Activated CD8-positive, alpha-beta T cell treated with anti-CD3 and anti-CD28 coated beads, Interleukin-2, amount 10 ng/mL, durations not matched to agents 7 days and 5 days (primary cell): Measurements from ENCODE around the gene HSD17B7. TPM values are rescaled to one million over a fixed set of nuclear protein-coding genes. Genes with fewer than 3 reads are reported as not detected.
A peak's percentile ranks its signal among the peaks of the same experiment; 100 is the strongest.
"Not testable (repeated sequence)": the region's sequence is repeated elsewhere in the genome, so short reads cannot be mapped to it uniquely, and the experiment has no call there.

Experiments
- ATAC-seq: fragments of 150-1000 bp; cut with Tn5 transposase; one replicate; pipeline ENCODE4 v1.10.0; 2021; ENCODE audit warnings: moderate library complexity
- CTCF ChIA-PET: fragments of 350-600 bp; sonication (Branson Sonifier 250); formaldehyde crosslinking; loops from one replicate; lab custom pipeline; 2021; ENCODE audit warnings: antibody characterized with exemption; lab: Charles Lee
- POLR2A ChIA-PET: fragments of 350-600 bp; sonication (Branson Sonifier 250); formaldehyde crosslinking; loops from one replicate; lab custom pipeline; 2021; ENCODE audit warnings: antibody characterized with exemption; lab: Charles Lee
- DNase-seq: peaks from one replicate; pipeline ENCODE4 v3.0.0-alpha.2; 2020
- H3K27ac Mint-ChIP-seq: one replicate; pipeline ENCODE4 v1.8.0; 2021; ENCODE audit warnings: mild to moderate bottlenecking, mixed read lengths
- H3K27me3 Mint-ChIP-seq: one replicate; pipeline ENCODE4 v1.8.0; 2021; ENCODE audit warnings: low read depth, mixed read lengths
- H3K36me3 Mint-ChIP-seq: one replicate; pipeline ENCODE4 v1.8.0; 2021; ENCODE audit warnings: low read depth, mixed read lengths
- H3K4me1 Mint-ChIP-seq: one replicate; pipeline ENCODE4 v1.8.0; 2021; ENCODE audit warnings: low read depth, mixed read lengths
- H3K4me3 Mint-ChIP-seq: one replicate; pipeline ENCODE4 v1.8.0; 2021; ENCODE audit warnings: mild to moderate bottlenecking, mixed read lengths
- H3K9me3 Mint-ChIP-seq: one replicate; pipeline ENCODE4 v1.8.0; 2022; ENCODE audit warnings: mixed read lengths; ENCODE audit not compliant: insufficient read depth
- total RNA-seq, 2 experiments: library from RNA; stranded (reverse); gene quantifications; one replicate each; pipeline ENCODE4 v1.2.3, GENCODE V29; 2021

Gene HSD17B7
- total RNA-seq, 2 experiments from 2014 or later = 22.9 to 23.7 TPM

DNA sequence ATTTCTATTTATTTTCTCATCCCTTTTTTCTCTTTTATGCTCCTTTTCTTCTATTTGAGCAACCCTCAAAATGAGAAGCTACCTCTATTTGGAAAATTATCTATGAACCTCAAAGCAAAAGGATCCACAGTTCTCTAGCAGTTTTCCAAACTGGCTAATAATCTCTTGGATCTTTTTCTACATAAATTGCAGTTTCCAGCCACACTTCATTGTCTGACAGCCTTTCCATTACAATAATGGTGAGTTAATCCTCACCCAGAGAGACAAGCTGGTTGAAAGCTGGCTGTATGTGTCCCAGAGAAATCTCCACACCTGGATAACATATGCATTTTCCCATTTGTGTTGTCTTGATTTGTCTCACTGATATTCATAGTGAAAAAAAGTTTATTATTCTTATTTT, 16.5 kb upstream of the HSD17B7 start:
- CTCF ChIA-PET = no interaction called here
- no peak overlapping the region for H3K4me3 Mint-ChIP-seq
- no peak overlapping the region for H3K27ac Mint-ChIP-seq
- DNase-seq (no peak), ATAC-seq (no peak)
- H3K27me3 Mint-ChIP-seq = peaks cover 14% of the 10 kb centered on the region
- H3K4me1 Mint-ChIP-seq = no peaks in the 10 kb centered on the region
- POLR2A ChIA-PET = no interaction called here
- H3K36me3 Mint-ChIP-seq = no peaks in the 10 kb centered on the region
- no peaks in the 10 kb centered on the region for H3K9me3 Mint-ChIP-seq

DNA sequence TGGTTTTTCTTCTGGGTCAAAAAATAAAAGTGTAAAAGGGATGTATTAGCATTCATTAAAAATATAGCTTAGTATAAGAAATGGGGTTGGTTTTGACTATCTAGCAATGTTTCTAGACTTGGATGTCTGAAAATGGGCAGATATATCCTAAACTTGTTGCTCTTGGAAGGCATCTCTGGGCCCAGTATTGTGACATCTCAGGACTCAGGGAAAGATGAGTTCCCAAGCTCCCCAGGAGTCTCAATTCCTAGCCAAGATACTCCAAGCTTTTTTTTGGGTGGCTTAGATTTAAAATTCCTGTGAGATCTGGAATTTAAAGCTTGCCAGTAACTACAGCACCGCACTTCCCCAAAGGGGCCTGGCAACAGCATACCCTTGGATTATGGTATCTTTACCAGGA, 11.5 kb upstream of the HSD17B7 start:
- ChIA-PET POLR2A (interaction anchor here (0.7 kb wide), 1 partner anchor 41 kb away, joined by 3 read pairs; no protein-coding TSS in a partner anchor), CTCF (interaction anchor here (1.1 kb wide), 1 partner anchor 69 kb away, joined by 3 read pairs; no protein-coding TSS in a partner anchor)
- Mint-ChIP-seq H3K4me1 (no peaks in the 10 kb centered on the region), H3K27me3 (peaks cover 32% of the 10 kb centered on the region), H3K9me3 (no peaks in the 10 kb centered on the region), H3K36me3 (no peaks in the 10 kb centered on the region), H3K4me3 (no peak overlapping the region), H3K27ac (no peak overlapping the region)
- DNase-seq (no peak), ATAC-seq (no peak)

DNA sequence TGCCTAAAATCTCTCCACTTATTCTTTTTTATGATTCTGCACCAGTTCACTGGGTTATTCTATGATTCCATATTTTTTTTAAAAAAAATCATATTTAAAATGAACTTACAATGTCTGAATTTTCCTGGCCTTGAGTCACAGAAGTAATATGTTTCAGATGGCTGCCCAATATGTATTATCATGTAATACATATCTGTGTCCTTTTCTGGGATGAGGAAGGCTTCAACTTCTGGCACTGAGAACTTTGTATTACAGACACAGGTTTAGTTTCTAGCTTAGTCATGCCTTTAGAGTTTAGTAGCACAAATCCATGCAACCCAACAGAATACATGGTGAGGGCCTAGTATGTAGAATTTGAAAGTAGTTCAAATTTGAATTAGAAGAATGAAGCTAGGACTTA, 7.8 kb upstream of the HSD17B7 start:
- ATAC-seq (no peak), DNase-seq (no peak)
- ChIA-PET CTCF (no interaction called here), POLR2A (no interaction called here)
- Mint-ChIP-seq H3K9me3 (no peaks in the 10 kb centered on the region), H3K27ac (no peak overlapping the region), H3K27me3 (peaks cover 28% of the 10 kb centered on the region), H3K4me1 (no peaks in the 10 kb centered on the region), H3K4me3 (no peak overlapping the region), H3K36me3 (no peaks in the 10 kb centered on the region)

DNA sequence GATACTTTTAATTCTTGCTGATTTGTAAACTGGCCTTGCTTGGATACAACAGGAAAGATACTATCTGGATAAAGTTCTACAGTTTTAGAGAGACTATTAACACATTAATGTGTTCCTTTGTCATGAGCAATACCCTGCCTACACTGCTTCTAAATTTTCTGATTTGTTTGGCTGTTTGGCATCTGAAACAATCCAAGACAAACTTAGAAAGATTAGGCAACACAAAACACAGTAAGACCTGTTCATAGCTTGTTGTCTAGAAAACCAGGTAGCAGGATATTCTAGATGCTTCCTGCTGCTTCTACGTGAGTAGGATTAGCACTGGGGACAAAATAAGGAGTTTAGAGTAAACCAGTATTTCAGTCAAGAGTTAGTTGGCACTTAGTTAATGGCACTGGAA, 5.6 kb upstream of the HSD17B7 start:
- DNase-seq, H3K4me3 Mint-ChIP-seq, ATAC-seq, POLR2A ChIA-PET, H3K9me3 Mint-ChIP-seq, H3K4me1 Mint-ChIP-seq, H3K27ac Mint-ChIP-seq, H3K36me3 Mint-ChIP-seq, CTCF ChIA-PET: not testable (repeated sequence)
- peaks cover 24% of the 10 kb centered on the region for H3K27me3 Mint-ChIP-seq

DNA sequence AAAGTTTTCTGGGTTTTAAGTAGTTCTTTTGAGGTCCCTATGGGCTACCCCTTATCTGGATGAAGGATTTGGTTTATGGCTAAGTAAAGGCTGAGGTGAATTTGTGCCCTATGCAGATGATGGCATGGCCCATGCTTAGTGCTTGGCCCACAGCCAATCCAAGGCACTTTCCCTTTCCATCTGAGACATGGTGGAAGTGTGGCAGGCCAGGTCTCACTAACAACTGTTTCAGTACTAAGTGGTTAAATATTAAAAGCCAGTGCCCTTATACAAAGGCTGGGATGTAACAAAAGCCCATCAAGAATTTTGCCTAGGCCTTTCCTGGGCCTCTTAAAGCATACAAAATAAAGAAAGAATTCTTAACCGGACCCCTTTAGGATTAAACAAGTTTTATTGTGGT, 1.7 kb upstream of the HSD17B7 start:
- H3K4me1 Mint-ChIP-seq = peaks cover 14% of the 10 kb centered on the region
- CTCF ChIA-PET, DNase-seq, POLR2A ChIA-PET, H3K9me3 Mint-ChIP-seq, H3K4me3 Mint-ChIP-seq, H3K27me3 Mint-ChIP-seq, ATAC-seq, H3K36me3 Mint-ChIP-seq, H3K27ac Mint-ChIP-seq: not testable (repeated sequence)

DNA sequence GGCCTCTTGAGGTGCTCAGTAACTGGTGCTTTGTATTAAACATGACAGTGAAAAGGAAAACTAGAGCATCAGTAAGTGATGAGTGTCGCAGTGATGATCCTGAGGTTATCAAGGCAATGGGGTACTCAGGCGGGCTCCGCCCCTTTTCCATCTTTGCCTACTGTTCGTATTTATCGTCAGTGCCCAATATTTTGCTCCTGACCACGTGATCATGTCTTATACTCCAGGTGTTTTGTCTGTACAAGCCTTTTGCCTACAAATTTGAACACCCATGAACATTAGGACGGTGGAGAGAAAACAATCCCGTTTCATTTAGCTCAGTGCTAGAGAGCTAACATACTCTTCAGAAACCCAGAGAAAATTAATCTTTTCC, 469 bp downstream of the HSD17B7 start:
- H3K4me3 Mint-ChIP-seq = peak overlapping the region; percentile 86
- POLR2A ChIA-PET, CTCF ChIA-PET, H3K9me3 Mint-ChIP-seq, H3K27me3 Mint-ChIP-seq: not testable (repeated sequence)
- peaks cover 18% of the 10 kb centered on the region for H3K4me1 Mint-ChIP-seq
- peak; percentile 12 for ATAC-seq
- DNase-seq = peak; percentile 24
- peaks cover 12% of the 10 kb centered on the region for H3K36me3 Mint-ChIP-seq
- H3K27ac Mint-ChIP-seq = peak overlapping the region; percentile 95

DNA sequence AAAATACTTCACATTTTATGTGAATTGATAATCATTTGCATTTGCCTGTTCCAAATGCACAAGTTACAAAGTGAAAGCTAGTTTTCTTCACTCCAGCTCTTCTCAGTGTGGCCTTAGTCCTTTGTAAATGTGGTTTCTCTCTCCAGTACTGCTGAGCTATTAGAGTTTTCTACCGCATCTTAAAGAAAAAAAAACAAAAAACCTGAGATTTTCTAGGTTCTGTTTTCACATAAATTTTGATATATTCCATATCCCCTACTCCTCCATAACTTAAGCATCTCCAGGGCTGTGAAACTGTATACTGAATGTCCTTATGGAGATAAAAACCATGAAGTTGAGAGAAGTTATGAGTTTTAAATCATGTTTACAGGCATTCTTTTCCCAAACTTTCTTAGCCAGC, 3.8 kb downstream of the HSD17B7 start:
- ATAC-seq, CTCF ChIA-PET: not testable (repeated sequence)
- H3K4me1 Mint-ChIP-seq = peaks cover 19% of the 10 kb centered on the region

DNA sequence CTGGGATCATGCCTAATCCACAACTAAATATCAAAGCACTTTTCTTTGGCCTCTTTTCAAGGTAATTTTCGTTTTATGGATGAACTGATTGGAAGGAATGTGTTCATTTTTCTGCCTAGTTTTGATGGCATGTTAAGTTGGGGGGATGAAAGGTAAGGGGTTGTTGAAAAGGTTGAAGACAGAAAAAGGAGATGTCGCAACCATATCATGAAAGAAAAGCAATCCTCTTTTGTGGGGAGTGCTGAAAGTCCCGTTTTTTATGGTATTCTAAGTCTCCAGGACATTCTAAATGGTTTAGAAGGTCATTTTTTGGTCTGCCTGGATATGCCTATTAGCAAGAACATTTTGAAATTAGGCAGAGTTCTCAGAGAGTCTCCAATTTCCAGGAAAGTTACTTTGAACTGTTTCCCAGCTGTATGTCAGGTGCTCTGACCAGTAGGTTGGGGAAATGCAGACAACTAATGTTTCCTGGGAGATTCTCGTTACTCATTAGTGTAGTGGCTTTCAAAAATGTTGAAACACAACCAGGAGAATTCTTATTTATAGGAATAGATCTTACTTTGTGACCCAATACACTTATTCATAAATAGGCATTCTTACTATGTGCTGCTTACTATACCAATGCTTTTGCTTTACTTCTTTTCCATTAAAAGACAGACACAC, 6.2 kb downstream of the HSD17B7 start:
- peaks cover 53% of the 10 kb centered on the region for H3K36me3 Mint-ChIP-seq
- DNase-seq, POLR2A ChIA-PET, H3K9me3 Mint-ChIP-seq, H3K27ac Mint-ChIP-seq, CTCF ChIA-PET, H3K27me3 Mint-ChIP-seq, ATAC-seq, H3K4me3 Mint-ChIP-seq: not testable (repeated sequence)
- H3K4me1 Mint-ChIP-seq = peaks cover 13% of the 10 kb centered on the region

More for the DNA sequence above, 3.8 kb downstream of the HSD17B7 start:
- H3K27me3 Mint-ChIP-seq, POLR2A ChIA-PET, H3K27ac Mint-ChIP-seq, H3K9me3 Mint-ChIP-seq, H3K4me3 Mint-ChIP-seq, DNase-seq: not testable (repeated sequence)
- H3K36me3 Mint-ChIP-seq = peaks cover 32% of the 10 kb centered on the region

DNA sequence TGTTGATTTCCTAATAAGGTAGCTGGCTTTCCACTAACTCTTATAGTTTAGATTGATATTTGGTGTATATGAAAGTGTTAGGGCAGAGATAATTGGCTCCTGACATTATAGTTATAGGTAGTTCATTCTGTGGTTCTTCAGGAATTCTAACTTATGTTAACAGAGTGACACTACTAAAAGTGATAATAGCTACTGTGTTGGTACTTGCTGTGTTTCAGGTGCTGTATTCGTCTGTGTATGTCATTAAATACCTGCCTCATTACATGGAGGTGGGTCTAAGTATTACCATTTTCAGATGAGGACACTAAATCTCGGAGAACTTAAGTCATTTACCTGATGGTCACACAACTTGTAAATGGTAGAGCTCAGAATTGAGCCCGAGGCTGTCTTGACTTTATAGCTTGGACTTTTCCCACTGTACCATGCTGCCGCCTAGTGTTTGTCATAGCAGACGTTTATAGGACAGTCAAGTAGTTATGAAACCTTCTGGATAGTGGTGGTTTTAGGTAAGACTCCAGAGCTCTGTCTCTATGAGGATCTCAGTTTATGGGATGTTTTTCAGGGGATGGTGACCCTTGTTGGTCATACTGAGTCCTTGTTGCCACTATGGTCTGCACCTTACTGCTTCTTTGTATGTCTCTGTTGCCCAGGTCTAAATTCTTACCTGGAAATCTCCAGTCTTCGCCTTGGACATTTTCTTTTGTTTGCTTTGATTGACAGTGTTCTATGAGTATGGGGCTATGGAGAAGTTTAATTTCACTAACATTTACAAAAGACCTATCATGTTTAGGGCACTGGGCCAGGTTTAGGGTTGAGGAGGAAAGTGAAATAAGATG, 9.7 kb downstream of the HSD17B7 start:
- H3K9me3 Mint-ChIP-seq, POLR2A ChIA-PET, H3K4me3 Mint-ChIP-seq, H3K27ac Mint-ChIP-seq, DNase-seq, CTCF ChIA-PET, H3K27me3 Mint-ChIP-seq, ATAC-seq, H3K4me1 Mint-ChIP-seq: not testable (repeated sequence)
- H3K36me3 Mint-ChIP-seq = peaks cover 55% of the 10 kb centered on the region

DNA sequence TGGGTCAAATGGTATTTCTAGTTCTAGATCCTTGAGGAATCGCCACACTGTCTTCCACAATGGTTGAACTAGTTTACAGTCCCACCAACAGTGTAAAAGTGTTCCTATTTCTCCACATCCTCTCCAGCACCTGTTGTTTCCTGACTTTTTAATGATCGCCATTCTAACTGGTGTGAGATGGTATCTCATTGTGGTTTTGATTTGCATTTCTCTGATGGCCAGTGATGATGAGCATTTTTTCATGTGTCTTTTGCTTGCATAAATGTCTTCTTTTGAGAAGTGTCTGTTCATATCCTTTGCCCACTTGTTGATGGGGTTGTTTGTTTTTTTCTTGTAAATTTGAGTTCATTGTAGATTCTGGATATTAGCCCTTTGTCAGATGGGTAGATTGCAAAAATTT, 17.0 kb downstream of the HSD17B7 start:
- H3K4me1 Mint-ChIP-seq, H3K4me3 Mint-ChIP-seq, H3K9me3 Mint-ChIP-seq, DNase-seq, H3K27me3 Mint-ChIP-seq, CTCF ChIA-PET, H3K27ac Mint-ChIP-seq, POLR2A ChIA-PET, ATAC-seq: not testable (repeated sequence)
- H3K36me3 Mint-ChIP-seq = peaks cover 59% of the 10 kb centered on the region

DNA sequence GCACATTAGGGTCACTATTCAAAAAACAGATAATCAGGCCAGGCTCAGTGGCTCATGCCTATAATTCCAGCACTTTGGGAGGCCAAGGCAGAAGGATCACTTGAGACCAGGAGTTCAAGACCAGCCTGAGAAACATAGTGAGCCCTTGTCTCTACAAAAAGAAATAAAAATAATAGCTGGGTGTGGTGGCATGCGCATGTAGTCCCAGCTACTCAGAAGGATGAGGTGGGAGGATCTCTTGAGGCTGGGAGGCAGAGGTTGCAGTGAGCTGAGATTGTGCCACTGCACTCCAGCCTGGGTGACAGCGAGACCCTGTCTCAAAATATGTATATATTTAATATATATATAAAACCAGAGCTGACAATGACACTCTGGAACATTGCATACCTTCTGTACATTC, 21.9 kb downstream of the HSD17B7 start:
- H3K27ac Mint-ChIP-seq, POLR2A ChIA-PET, ATAC-seq, H3K9me3 Mint-ChIP-seq, CTCF ChIA-PET, H3K4me1 Mint-ChIP-seq, H3K4me3 Mint-ChIP-seq, DNase-seq, H3K27me3 Mint-ChIP-seq: not testable (repeated sequence)
- peaks cover 29% of the 10 kb centered on the region for H3K36me3 Mint-ChIP-seq

DNA sequence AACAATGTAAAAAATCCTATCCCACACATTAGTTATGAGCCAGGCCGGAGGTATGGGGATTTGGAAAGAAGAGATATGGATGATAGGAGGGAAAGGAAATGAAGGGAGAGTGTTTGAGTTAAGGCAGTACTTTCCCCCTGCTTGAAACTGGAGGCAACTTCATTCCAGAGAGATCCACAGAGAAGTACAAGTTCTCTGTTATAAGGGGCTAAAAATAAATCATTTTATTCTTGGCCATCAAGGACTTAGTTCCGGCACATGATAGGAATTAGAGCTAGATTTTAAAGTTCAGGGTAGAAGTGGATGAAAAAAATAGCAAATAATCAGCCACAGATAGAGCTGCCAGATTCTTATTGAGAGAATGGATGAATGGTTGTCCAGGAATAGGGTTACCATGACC, 27.6 kb downstream of the HSD17B7 start:
- POLR2A ChIA-PET, H3K27ac Mint-ChIP-seq, DNase-seq, H3K9me3 Mint-ChIP-seq, H3K36me3 Mint-ChIP-seq, ATAC-seq, H3K4me3 Mint-ChIP-seq, CTCF ChIA-PET: not testable (repeated sequence)
- peaks cover 14% of the 10 kb centered on the region for H3K4me1 Mint-ChIP-seq
- H3K27me3 Mint-ChIP-seq = peaks cover 12% of the 10 kb centered on the region
